ENCODE results near the gene REG4. TPM values are rescaled to one million over a fixed set of nuclear protein-coding genes. Genes with fewer than 3 reads are reported as not detected.

REG4 gene
- total and polyA plus RNA-seq, 3 experiments from 2014 or later: 2.5 to 4.4 (median 3.0) TPM

Other genes with a start within 250 kb of the REG4 start
- under 1 TPM; 0.72 to 0.78 TPM for gene ZNF697, start 163.2 kb downstream of the REG4 start, total RNA-seq
- not detected for gene ZNF697, start 163.2 kb downstream of the REG4 start, polyA plus RNA-seq
- 10 to 100 TPM; 78.4 to 82.5 TPM for gene PHGDH, start 99.5 kb downstream of the REG4 start, total RNA-seq
- gene PHGDH, start 99.5 kb downstream of the REG4 start, polyA plus RNA-seq: 10.5 TPM
- not detected for gene HMGCS2, start 42.6 kb downstream of the REG4 start, total RNA-seq
- not detected for gene HMGCS2, start 42.6 kb downstream of the REG4 start, polyA plus RNA-seq
- gene ADAM30, start 85.1 kb upstream of the REG4 start, total RNA-seq: not detected
- gene ADAM30, start 85.1 kb upstream of the REG4 start, polyA plus RNA-seq: not detected